Nephron progenitor cell (in vitro differentiated cells): ENCODE measurements around the gene CDH11.

Experiments used
- DNase-seq: peaks from one replicate; pipeline ENCODE4 v3.0.0; 2021
- H3K27ac Mint-ChIP-seq: 2 replicates; pipeline ENCODE4 v1.8.0; 2021; ENCODE audit warnings: mild to moderate bottlenecking, moderate library complexity, mixed read lengths
- H3K27me3 Mint-ChIP-seq: 2 replicates; pipeline ENCODE4 v1.8.0; 2021; ENCODE audit warnings: mild to moderate bottlenecking, low read depth, mixed read lengths; ENCODE audit not compliant: poor library complexity
- H3K36me3 Mint-ChIP-seq: 2 replicates; pipeline ENCODE4 v1.8.0; 2021; ENCODE audit warnings: low read depth, mixed read lengths
- H3K4me1 Mint-ChIP-seq: 2 replicates; pipeline ENCODE4 v1.8.0; 2021; ENCODE audit warnings: mixed read lengths
- H3K4me3 Mint-ChIP-seq: 2 replicates; pipeline ENCODE4 v1.8.0; 2021; ENCODE audit warnings: mild to moderate bottlenecking, moderate library complexity, mixed read lengths
- H3K9me3 Mint-ChIP-seq: 2 replicates; pipeline ENCODE4 v1.8.0; 2021; ENCODE audit warnings: mild to moderate bottlenecking, moderate library complexity, mixed read lengths
- CTCF ChIP-seq: fragments of 200-600 bp; sonication (generic); IDR thresholded peaks from 2 replicates; pipeline ENCODE4 v1.5.0; 2021; ENCODE audit warnings: antibody characterized with exemption

The CDH11 gene

GRCh38 chr16:65034915-65035314, 86.9 kb downstream of the CDH11 start:
- Mint-ChIP-seq H3K9me3 (peaks cover 12% of the 10 kb centered on the region), H3K36me3 (peaks cover 59% of the 10 kb centered on the region), H3K27ac (no peak overlapping the region), H3K27me3 (no peaks in the 10 kb centered on the region), H3K4me1 (peaks cover 75% of the 10 kb centered on the region), H3K4me3 (no peak overlapping the region)
- no peak for DNase-seq
- no peak for TF ChIP-seq CTCF

- no peak for DNase-seq
- H3K4me1 Mint-ChIP-seq = peaks cover 63% of the 10 kb centered on the region
- H3K9me3 Mint-ChIP-seq = no peaks in the 10 kb centered on the region
- TF ChIP-seq CTCF = no peak
- H3K4me3 Mint-ChIP-seq = no peak overlapping the region
- no peaks in the 10 kb centered on the region for H3K27me3 Mint-ChIP-seq
- H3K36me3 Mint-ChIP-seq = peaks cover 56% of the 10 kb centered on the region
- H3K27ac Mint-ChIP-seq = peak overlapping the region; percentile 95
Measured at GRCh38 chr16:65032387-65032786, 89.5 kb downstream of the CDH11 start.

- H3K36me3 Mint-ChIP-seq = peaks cover 80% of the 10 kb centered on the region
- peaks cover 13% of the 10 kb centered on the region for H3K4me1 Mint-ChIP-seq
- peaks cover 16% of the 10 kb centered on the region for H3K9me3 Mint-ChIP-seq
- peak overlapping the region; percentile 78 for H3K27ac Mint-ChIP-seq
- H3K4me3 Mint-ChIP-seq = no peak overlapping the region
- no peak for DNase-seq
- no peak for TF ChIP-seq CTCF
- H3K27me3 Mint-ChIP-seq = peaks cover 3% of the 10 kb centered on the region
Measured at GRCh38 chr16:65024767-65025178, 97.1 kb downstream of the CDH11 start.

- peaks cover 3% of the 10 kb centered on the region for H3K27me3 Mint-ChIP-seq
- no peak for TF ChIP-seq CTCF
- H3K4me3 Mint-ChIP-seq = no peak overlapping the region
- DNase-seq = no peak
- H3K36me3 Mint-ChIP-seq = peaks cover 89% of the 10 kb centered on the region
- peak overlapping the region; percentile 50 for H3K27ac Mint-ChIP-seq
- H3K9me3 Mint-ChIP-seq = peaks cover 19% of the 10 kb centered on the region
- peaks cover 13% of the 10 kb centered on the region for H3K4me1 Mint-ChIP-seq
Measured at GRCh38 chr16:65023802-65024201, 98.1 kb downstream of the CDH11 start.

- H3K27me3 Mint-ChIP-seq = peaks cover 3% of the 10 kb centered on the region
- peaks cover 33% of the 10 kb centered on the region for H3K9me3 Mint-ChIP-seq
- no peak for TF ChIP-seq CTCF
- H3K4me3 Mint-ChIP-seq = no peak overlapping the region
- peak overlapping the region; percentile 87 for H3K27ac Mint-ChIP-seq
- no peak for DNase-seq
- peaks cover 89% of the 10 kb centered on the region for H3K36me3 Mint-ChIP-seq
- H3K4me1 Mint-ChIP-seq = peaks cover 7% of the 10 kb centered on the region
Measured at GRCh38 chr16:65021852-65022595, 99.8 kb downstream of the CDH11 start.

GRCh38 chr16:65016754-65017153, 105.1 kb downstream of the CDH11 start:
- TF ChIP-seq CTCF = no peak
- Mint-ChIP-seq H3K4me1 (peaks cover 8% of the 10 kb centered on the region), H3K36me3 (peaks cover 86% of the 10 kb centered on the region), H3K9me3 (peaks cover 27% of the 10 kb centered on the region), H3K4me3 (no peak overlapping the region), H3K27me3 (peaks cover 3% of the 10 kb centered on the region), H3K27ac (peak overlapping the region; percentile 34)
- no peak for DNase-seq
